Measurements from ENCODE around the gene DMTF1.
A peak's percentile ranks its signal among the peaks of the same experiment; 100 is the strongest.
"Not testable (repeated sequence)": the region's sequence is repeated elsewhere in the genome, so short reads cannot be mapped to it uniquely, and the experiment has no call there.

The DMTF1 gene

DNA sequence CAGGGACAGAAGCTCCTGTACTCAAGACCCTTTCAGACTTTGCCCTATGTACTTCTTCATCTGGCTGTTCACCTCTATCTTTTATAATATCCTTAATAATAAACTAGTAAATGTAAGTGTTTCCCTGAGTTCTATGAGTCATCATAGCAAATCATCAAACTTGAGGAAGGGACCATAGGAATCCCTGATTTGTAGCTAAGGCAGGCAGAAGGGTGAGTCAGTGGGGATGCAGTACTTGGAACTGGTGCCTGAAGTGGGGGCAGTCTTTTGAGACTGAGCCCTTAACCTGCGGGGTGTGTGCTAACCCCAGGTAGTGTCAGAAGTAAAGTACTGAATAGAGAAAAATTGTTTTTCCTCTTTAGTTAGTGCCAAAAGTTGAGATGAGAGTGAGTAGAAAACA is 73.4 kb downstream of the DMTF1 start:
- no peak for DNase-seq (ENCODE audit: low spot score)

GRCh38 chr7:87226495-87226894 is 74.2 kb downstream of the DMTF1 start:
- peak; percentile 14 for DNase-seq (ENCODE audit: low spot score)

- no peak for DNase-seq (ENCODE audit: low spot score)
Measured at GRCh38 chr7:87231258-87231657, 79.0 kb downstream of the DMTF1 start.

DNA sequence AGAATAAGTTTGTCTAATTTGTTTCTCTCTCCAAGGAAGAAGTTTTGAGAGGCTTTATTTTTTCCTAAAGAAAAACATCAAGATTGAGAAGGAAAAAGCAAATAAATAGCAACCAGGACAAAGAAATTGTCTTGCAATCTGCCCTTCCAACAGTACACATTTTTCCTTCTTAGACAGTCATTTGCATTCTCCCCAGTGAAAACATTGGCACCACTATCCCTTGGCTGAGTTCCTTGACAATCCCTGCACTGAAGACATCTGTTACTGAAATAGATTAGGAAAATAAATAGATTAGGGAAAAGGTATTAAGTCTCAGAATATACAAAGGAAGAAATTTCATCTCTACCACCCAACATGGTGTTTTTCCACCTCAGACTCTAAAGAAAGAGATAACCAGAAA is 79.5 kb downstream of the DMTF1 start:
- DNase-seq (ENCODE audit: low spot score) = no peak

DNA sequence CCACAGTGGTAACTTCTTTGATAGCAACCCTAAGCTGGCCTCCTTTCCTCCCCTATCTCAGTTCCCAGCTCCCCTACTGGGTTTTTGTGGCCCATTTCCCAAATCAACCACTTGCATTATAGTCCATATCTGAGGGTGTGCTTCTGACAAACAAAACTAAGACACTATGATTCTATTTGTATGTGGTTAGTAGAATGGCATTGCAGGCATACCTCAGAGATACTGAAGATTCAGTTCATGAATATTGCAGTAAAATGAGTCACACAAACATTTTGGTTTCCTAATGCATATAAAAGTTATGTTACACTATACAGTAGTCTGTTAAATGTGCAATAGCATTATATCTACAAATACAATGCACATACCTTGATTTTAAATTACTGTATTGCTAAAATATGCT is 82.7 kb downstream of the DMTF1 start:
- DNase-seq (ENCODE audit: low spot score) = no peak

GRCh38 chr7:87238464-87239051 is 86.3 kb downstream of the DMTF1 start:
- not testable (repeated sequence) for DNase-seq (ENCODE audit: low spot score)

DNA sequence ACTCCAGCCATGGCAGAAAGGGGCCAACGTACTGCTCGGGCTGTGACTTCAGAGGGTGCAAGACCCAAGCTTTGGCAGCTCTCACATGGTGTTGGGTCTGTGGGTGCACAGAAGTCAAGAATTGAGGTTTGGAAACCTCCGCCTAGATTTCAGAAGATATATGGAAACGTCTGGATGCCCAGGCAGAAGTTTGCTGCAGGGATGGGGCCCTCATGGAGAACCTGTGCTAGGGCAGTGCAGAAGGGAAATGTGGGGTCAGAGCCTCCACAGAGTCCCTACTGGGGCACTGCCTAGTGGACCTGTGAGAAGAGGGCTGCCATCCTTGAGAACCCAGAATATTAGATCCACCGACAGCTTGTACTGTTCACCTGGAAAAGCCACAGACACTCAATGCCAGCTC is 93.4 kb downstream of the DMTF1 start:
- not testable (repeated sequence) for DNase-seq (ENCODE audit: low spot score)
